ENCODE measurements around the gene KIRREL3.

Gene KIRREL3

DNA sequence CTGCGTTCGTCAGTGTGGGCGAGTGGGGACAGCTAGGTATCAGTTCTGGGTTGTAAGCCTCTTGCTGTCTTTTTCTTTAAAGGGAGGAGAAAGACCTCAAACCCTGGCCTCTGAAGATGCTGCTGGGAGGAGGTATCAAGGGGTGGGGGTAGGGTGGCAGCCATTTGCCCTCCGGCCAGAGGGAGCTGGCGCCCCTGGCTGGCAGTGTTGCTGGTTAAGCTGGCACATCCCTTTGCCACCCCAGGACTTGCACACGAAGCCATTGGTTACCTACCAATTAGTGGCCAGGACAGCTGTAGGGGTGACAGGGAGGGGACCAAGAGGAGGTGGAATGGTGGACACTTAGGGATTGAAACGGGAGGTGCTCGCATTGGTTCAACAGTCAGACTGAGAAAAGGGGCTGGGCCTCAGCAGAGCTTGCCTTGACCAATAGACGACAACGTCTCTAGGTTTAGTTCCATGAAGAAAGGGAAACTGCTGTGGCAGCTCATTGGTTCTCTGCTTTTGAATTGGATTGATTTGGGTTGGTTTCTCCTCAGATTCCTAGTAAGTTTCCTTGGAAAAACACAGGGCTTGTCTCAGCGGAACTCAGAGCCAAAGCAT, 567.2 kb downstream of the KIRREL3 start:
- DNase-seq (ENCODE audit: low read depth), result no peak
- no peak overlapping the region for H3K4me3 ChIP-seq (ENCODE audit: control insufficient read depth, low read depth, low read length)
- TF ChIP-seq, protein P1, sequence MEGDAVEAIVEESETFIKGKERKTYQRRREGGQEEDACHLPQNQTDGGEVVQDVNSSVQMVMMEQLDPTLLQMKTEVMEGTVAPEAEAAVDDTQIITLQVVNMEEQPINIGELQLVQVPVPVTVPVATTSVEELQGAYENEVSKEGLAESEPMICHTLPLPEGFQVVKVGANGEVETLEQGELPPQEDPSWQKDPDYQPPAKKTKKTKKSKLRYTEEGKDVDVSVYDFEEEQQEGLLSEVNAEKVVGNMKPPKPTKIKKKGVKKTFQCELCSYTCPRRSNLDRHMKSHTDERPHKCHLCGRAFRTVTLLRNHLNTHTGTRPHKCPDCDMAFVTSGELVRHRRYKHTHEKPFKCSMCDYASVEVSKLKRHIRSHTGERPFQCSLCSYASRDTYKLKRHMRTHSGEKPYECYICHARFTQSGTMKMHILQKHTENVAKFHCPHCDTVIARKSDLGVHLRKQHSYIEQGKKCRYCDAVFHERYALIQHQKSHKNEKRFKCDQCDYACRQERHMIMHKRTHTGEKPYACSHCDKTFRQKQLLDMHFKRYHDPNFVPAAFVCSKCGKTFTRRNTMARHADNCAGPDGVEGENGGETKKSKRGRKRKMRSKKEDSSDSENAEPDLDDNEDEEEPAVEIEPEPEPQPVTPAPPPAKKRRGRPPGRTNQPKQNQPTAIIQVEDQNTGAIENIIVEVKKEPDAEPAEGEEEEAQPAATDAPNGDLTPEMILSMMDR (IDR thresholded peaks at IDR 0.05; ENCODE audit: control insufficient read depth, insufficient read depth, low read depth, low read length, missing control alignments), result no peak

DNA sequence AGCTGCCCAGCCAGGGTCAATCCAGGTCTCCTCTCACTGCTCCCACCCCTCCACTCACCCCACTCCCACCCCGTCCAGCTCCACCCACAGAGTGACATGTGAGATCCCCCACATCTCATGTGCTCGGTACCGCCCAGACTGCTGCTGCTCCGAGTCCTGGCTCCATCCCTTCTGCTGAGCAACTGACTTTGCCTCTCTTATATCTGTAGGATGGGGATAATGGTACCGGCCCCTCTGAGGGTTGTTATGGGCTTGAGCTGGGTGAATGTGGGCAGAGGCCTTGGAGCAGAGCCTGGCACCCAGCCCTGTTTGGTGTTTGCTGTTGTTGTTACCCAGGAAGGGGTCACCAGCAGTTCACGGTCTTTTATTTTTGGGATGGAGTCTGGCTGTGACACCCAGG, 568.0 kb downstream of the KIRREL3 start:
- TF ChIP-seq, protein P1 (IDR thresholded peaks at IDR 0.05; ENCODE audit: control insufficient read depth, insufficient read depth, low read depth, low read length, missing control alignments), result no peak
- no peak for DNase-seq (ENCODE audit: low read depth)
- H3K4me3 ChIP-seq (ENCODE audit: control insufficient read depth, low read depth, low read length), result no peak overlapping the region

DNA sequence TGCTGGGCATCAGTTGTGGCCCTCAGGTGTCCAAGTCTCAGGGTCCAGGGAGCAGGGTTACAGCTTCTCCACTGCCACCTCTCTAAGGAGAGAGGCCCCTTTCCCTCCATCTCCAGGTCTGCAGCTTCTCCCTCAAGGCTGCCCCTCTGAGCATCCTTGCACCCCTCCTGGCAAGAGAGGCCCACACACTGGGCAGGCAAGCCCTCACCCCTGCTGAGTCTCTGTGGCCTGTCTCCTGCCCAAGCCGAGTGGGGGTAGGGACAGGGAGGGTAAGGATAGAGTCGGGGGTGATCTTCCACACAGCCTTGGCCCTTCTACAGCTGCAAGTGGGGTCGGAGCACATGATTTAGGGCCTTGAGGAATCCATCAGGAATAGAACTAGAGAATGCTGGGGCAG, 568.5 kb downstream of the KIRREL3 start:
- TF ChIP-seq, protein P1 (IDR thresholded peaks at IDR 0.05; ENCODE audit: control insufficient read depth, insufficient read depth, low read depth, low read length, missing control alignments), result no peak
- H3K4me3 ChIP-seq (ENCODE audit: control insufficient read depth, low read depth, low read length), result no peak overlapping the region
- no peak for DNase-seq (ENCODE audit: low read depth)

DNA sequence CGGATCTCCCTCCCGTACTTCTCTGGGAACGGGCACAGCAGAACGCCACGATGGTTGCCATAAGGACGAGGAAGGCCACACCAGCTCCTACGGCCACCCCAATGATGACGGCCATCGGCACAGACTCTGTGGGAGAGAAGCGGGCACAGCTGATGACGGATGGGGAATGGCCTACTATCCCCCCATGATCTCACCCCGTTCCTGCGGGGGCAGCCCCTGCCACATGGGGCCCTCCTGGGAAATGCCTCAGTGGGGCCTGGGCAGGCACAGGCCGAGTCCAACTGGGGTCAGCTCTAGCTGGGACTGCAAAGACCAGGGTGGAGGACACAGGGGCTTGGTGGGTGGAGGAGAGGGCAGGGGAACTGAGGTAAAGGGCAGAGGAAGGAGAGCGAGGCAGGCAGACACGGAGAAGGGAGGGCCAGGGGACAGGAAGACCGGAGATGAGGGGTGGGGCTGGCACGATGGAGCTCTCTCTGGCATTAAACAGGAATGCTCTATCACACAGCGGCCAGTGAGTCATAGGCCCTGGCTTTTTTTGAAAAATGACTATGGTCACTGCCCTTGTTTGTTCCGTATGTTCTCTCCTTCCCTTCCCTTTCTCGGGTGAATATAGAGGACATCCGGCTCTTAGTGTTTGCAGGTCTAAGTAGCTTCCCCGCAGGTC, 569.0 kb downstream of the KIRREL3 start:
- DNase-seq (ENCODE audit: low read depth), result peak; percentile 48
- TF ChIP-seq, protein P1 (IDR thresholded peaks at IDR 0.05; ENCODE audit: control insufficient read depth, insufficient read depth, low read depth, low read length, missing control alignments), result no peak
- H3K4me3 ChIP-seq (ENCODE audit: control insufficient read depth, low read depth, low read length), result no peak overlapping the region

DNA sequence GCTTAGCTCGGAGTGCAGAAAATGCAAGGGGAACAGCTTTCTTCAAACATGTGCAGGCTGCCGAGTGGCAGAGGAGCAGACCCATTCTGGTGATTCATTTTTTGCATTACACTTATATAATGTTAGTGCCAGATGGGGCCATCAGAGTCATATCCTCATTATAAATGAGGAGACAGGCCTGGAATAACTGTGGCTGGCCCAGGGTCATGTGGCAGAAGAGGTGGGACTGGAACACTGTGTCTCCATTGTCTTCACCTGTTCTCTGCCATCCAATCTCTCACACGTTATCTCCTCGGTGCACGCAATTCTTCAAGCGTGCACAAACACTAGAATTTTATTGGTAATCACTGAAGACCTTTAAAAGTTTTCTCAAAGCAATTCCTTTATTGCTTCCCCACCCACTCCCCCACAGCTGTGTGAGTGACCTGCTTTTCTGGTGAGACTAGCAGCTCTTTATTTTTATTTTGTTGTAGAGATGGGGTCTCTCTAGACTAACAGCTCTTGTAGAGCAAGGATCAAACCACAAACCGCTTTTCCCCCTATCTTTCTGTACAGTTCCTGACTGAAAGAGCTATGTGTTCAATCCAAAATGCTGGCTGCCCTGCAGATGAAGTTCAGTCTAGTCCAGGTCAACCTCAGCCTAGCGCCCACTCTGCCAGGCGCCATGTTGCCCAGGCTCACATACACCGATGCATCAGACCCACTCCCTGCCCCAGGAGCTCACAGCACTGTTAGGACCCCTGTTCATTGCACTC, 569.8 kb downstream of the KIRREL3 start:
- no peak overlapping the region for H3K4me3 ChIP-seq (ENCODE audit: control insufficient read depth, low read depth, low read length)
- DNase-seq (ENCODE audit: low read depth), result no peak
- TF ChIP-seq, protein P1 (IDR thresholded peaks at IDR 0.05; ENCODE audit: control insufficient read depth, insufficient read depth, low read depth, low read length, missing control alignments), result no peak

DNA sequence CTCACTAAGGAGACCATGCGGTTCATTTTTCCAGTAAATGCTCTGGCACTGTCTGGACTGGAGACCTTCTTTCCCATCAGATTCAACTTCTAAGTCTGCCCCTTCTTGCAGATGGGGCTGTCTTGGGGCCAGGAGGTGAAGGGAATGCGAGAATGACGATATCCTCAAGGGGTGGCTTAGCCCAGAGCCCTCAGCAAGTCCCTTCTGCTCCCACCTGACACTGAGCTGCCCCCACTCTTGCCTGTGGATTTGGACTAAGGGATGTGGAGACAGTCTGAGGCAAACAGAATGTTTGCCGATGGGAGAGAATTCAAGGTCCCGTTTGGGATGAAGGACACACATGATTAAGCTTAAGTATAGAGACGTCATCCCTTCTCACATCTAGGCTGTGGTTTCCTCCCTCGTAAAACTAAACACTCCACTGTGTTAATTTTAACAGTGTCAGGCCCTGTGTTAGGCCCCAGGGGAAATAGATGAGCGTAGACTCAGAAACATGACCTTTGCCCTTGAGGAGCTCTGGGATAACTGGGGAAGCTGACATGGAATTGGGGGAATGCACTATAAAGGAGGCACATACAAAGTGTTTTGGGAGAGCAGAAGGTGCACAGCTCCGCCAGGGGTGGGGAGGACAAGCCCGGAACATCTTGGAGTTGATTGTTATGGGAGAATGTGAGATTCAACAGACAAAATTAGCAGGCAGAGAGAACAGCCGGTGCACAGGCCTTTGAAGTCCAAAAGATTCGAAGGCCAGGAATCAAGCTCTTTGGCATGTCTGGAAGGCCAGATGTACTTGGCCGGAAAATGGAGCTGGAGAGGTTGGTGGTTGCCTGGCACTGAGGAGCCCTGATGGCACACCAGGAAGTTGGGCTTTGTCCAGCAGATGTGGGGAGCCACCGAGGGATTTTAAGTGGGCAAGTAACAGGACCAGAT, 573.5 kb downstream of the KIRREL3 start:
- H3K4me3 ChIP-seq (ENCODE audit: control insufficient read depth, low read depth, low read length), result no peak overlapping the region
- DNase-seq (ENCODE audit: low read depth), result no peak
- TF ChIP-seq, protein P1 (IDR thresholded peaks at IDR 0.05; ENCODE audit: control insufficient read depth, insufficient read depth, low read depth, low read length, missing control alignments), result no peak
